Stimulated activated CD4-positive, alpha-beta T cell treated with anti-CD3 and anti-CD28 coated beads, TNF-alpha, amount 100 ng/mL, for 24 hours (primary cell): ENCODE results near the gene TYW5.

Source experiments
- DNase-seq, 3 experiments: peaks; one replicate each; pipeline ENCODE4 v3.0.0-alpha.2; 2020; ENCODE audit warnings: low read depth in 3 of 3

TYW5 gene

DNA sequence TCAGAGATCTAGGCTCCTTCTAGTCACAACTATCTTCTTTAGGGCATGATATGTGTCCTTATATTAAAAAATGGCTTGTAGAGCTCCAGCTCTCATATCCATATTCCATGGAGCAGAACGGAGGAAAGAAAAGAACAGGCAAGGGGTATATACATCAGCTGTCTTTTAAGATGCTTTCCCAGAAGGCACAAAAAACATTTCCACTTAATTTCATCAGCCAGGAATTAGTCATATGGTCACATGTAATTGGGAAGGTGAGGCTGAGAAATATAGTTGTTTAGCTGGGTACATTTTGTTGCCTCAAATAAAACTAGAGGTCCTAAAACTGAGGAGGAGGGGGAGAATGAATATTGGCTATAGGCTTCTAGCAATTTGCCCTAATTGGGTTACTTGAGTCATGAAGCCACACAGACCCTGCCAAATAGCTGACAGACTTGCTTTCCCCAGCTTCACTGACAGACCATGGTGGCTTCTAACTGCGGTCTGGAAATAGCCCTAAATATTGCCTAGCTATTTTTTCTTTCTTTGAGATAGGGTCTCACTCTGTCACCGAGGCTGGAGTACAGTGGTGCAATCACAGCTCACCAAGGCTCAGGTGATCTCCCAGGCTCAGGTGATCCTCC lies 20.1 kb upstream of the TYW5 start:
- DNase-seq = no peak

GRCh38 chr2:199973703-199974102 lies 18.4 kb upstream of the TYW5 start:
- no peak for DNase-seq

DNA sequence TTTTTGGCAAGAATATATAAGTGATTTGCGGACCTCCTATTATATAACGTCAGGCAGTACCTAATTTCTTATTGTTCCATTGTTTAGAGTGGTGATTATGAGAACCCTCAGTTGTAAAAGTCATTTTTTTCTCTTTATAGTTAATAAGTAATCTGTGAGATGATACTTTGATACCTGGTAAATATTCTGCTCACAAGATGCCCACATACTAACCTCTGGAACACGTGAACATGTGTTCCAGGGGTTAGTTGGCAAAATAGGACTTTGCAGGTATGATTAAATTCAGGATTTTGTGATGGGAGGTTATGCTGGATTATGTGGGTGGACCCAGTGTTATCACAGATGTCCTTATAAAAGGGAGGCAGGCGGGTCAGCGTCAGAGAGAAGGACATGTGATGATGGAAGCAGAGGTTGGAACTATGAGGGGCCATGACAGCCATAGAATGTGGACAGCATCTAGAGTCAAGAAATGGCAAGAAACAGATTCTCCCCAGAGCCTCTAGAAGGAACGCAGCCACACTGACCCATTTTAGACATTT lies 16.9 kb upstream of the TYW5 start:
- DNase-seq = no peak

GRCh38 chr2:199968126-199968525 lies 12.8 kb upstream of the TYW5 start:
- no peak for DNase-seq

GRCh38 chr2:199966976-199967375 lies 11.7 kb upstream of the TYW5 start:
- no peak for DNase-seq

DNA sequence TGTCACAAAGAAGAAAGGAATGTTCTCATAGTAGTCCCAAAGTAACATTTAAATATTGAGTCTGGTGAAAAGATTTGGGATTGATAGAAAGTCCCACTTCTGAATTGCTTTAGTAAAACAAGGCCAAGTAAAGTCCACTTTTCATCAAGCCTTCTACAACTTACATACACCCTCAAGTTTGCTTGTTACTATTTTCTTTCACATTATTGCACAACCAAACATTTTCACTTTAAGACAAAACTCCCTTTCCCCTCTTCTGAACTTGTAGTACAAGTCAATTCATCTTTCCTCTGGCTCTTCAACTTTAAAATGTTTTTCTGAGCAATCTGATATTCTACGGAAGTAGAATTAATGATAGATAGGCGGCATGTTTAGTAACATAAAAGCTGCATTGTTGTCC lies 11.1 kb upstream of the TYW5 start:
- DNase-seq = no peak

GRCh38 chr2:199962203-199962602 lies 6.9 kb upstream of the TYW5 start:
- no peak for DNase-seq

- DNase-seq = no peak
Measured at GRCh38 chr2:199958014-199958413, 2.7 kb upstream of the TYW5 start.

DNA sequence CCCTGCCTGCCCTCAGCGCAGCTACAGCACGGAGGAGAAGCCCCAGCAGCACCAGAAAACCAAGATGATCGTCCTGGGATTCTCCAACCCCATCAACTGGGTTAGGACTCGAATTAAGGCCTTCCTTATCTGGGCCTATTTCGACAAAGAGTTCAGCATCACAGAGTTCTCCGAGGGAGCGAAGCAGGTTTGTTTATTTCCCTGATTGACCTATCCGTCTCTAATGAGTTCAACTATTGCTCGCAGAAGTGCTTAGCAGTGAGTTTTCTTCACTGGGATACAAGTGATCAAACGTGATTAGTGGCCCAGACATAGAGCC lies 730 bp upstream of the TYW5 start:
- DNase-seq = no peak

DNA sequence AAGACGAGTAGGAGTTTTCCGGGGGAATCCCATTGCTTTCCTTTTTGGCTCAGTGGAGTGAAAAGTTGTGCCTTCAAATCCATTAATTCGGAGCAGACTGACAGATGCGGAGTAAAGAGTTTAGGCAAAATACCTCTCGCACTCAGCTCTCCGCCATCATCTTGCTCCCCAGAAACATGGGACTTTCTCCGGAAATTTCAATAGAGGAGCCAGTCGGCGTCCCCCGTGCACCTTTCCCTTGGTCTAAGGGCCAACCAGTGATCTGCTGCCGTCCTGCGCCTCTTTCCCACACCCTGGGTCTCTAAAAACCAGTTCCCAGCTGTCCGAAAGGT lies 318 bp downstream of the TYW5 start:
- no peak for DNase-seq

DNA sequence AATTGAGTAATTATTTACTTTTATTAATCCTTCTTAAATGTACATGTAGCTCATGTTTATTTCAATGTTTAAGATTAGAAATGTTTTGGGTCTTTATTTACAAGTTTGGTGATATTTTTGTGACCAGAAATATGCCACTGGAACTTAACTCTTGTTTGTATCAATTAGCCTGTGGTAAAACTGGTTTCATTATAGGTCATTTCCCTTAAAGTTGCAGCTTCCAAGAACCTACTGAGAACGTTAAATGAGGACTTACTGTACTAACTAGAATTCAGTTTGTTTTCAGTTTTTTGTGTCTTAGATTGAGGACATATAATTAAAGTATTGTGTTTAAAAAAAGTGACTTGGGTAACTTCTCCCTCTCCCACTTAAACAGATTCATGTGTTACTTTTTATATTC lies 4.3 kb downstream of the TYW5 start:
- no peak for DNase-seq

DNA sequence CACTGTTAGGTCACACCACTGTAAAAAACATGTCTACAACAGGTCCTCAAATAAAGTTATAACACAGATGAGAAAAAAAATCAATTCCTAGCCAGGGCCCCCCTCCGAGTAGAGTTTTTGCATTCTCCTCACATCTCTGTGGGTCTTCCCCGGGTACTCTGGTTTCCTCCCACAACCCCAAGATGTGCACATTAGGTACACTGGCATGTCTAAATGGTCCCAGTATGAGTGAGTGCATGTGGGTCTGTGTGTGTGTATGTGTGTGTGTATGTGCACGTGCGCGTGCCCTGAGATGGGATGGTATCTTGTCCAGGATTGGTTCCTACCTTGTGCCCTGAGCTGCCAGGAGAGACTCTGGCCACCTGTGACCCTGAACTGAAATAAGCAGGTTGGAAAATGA lies 4.9 kb downstream of the TYW5 start:
- DNase-seq = no peak

DNA sequence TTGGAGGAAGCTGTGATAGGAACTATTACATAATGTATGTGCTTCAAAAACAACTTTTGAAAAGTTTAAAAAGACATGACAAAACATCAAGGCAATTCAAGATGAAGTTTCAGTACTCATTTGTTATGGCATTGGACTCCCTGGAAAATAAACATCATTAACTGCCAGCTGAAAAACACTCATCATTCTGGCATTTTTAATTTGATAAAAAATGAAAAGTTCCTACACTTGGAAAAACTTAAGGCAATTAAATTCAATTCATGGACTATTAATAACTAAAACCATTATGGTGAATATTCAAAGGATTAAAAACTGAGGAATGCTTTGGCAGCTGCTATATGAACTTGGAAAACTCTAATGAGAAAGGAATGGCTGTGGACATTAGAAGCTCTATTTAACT lies 8.5 kb downstream of the TYW5 start:
- DNase-seq = no peak

DNA sequence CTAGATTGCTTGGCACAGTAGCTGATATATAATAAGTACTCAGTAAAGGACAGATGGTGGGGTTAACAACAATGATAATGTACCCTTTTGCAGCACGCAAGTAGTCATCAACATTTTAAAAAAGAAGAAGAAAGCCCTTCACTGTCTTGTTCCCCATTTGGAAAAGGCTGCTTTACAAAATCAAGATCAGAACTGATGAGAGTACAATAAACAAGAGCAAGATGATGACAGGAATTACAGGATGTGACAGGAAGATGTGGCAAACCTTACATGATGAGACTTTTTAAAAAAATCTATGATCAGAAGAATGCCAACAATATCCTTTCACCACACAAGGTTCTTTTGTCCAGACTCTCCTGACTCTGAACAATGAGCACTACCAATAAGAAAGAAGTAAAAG lies 9.1 kb downstream of the TYW5 start:
- DNase-seq = no peak

DNA sequence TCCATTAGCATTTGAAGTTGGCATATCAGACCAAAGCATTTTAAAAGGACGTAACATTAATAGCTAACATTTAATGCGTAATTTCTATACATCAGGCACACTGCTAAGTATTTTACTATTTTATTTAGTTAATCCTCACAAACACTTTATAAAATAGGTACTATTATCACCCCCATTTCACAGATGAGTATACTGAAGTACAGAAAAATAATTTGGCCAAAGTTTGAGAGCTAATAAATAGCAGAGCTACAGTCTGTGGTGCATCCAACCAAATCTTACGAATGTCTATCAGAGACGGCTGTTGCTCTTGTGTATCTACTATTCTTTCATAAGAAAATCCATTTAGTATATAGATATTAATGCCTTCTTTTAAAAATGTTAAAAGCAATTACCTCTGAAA lies 11.9 kb downstream of the TYW5 start:
- DNase-seq = no peak

DNA sequence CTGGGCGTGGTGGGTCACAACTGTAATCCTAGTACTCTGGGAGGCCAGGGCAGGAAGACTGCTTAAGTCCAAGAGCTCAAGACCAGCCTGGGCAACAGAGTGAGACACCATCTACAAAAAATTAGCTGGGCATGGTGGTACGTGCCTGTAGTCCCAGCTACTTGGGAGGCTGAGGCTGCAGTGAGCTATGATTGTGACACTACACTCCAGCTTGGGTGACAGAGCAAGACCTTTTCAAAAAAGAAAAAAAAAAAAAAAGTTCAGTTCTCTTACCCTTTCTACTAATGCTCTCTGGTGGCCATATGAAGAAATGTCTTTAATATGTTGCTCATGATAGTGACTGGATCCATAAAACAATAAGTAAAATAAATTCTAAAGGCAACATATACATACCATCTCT lies 14.9 kb downstream of the TYW5 start:
- DNase-seq = no peak

GRCh38 chr2:199936554-199936953 lies 18.7 kb downstream of the TYW5 start:
- no peak for DNase-seq

DNA sequence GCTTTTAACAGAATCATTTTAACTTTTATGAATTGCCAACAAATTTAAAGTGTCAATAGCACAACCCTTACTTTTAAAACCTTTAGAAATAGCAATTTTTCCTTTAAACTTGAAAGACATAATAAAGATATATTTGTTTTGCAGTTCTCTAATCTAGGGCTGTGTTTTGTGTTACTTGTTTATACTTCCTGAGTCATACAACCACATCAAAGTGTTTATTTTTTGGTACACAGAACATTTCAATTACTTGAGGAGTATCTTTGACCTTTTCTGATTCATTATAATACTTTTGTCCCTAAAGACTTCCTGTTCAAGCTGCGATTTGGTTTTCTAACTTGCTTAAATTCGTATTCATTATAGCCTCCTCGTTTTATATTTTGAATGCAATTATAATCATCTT lies 21.8 kb downstream of the TYW5 start:
- no peak for DNase-seq

DNA sequence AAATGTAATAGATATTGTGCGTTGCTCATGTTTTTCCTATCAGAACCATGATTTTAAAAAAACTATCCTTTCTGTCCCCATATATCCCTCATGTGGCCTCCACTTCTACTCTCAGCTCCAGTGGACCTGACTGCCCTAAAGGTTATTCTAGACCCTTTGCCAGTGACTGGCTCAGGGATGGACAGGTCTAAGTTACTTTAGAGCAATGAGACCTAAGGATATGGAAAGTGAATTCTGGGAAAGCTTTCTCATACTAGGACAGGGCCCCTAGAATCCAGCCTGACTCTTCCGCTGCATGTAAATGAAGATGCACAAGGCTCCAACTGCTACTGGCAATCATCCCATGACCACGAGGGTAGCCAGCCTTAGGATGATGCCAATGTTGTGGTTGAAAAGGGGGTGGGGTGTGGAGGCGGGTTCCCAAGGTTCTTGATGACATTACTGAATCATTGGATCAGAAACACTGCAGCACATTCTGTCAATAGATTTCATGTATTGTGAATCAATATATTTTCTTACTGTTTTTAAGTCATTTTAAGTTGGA lies 22.9 kb downstream of the TYW5 start:
- DNase-seq = no peak

GRCh38 chr2:199929262-199929661 lies 26.0 kb downstream of the TYW5 start:
- DNase-seq = no peak

DNA sequence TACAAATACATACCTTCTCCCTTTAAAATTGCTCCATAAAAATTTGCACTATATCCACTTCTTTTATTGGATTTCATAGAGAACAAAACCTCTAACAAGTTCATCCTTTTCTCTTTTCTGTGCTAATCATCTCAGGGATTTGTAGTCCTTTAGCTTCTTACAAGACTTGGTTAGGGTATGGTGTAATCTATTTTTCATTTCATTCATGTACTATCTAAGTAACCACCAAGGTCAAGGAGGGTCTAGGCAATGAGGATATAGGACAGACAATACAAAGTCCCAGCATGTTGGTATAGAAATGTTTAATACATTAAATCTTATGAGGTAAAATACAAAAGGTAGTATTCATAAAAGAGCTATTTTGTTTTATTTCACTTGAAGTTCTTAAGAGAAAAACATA lies 26.7 kb downstream of the TYW5 start:
- no peak for DNase-seq

DNA sequence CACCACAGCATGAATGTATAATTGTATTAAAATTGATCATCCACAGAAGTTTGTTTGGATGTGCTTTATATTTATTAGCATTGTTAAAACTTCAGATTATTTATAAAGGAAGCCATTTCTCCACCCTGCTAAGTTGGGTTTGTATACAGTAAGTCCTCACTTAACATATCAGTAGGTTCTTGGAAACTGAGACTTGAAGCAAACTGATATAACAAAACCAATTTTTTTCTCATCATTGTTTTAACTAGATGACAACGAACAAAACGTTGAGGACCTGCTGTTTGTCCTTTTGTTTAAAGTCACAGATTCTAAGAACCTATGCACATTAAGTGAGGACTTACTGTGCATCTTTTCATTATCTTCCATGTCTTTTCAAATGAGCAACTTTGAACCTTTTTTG lies 27.1 kb downstream of the TYW5 start:
- no peak for DNase-seq

DNA sequence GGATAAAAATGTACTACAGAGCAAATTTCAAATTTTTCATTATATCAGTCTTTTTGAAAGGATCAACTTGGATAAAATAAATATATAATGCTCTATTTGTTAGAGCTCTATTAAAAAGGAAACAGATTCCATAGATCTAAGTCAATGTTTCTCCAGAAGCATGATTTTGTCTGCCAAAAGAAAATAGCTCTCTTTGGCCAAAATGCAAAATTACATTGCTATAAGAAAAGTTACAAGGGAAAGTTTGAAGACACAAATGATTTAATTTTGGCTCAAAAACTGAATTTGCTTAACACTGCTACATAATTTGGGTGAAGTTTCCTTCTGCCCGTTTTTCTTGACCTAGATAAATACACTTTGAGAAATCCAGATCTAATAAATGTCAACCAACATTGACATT lies 28.5 kb downstream of the TYW5 start:
- no peak for DNase-seq

DNA sequence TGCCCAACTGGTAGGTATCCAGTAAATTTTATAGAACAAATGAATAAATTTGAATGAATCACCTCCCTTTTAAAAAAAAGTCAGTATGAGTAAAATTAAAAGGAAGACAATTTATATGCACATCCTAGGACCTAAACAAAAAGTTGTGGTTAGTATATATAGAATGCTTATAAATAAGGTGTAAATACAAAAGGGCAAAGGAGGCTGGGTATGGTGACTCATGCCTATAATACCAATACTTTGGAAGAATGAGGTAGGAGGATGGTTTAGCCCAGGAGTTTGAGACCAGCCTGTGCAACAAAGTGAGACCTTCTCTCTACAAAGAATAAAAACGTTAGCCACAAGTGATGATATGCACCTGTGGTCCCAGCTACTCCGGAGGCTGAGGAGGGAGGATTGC lies 31.4 kb downstream of the TYW5 start:
- no peak for DNase-seq
